COLO829 (cell line): Measurements from ENCODE around the gene ZNF174.

Experiments
- DNase-seq: peaks from one replicate; pipeline ENCODE4 v3.0.0; 2012; ENCODE audit warnings: low spot score

The ZNF174 gene

GRCh38 chr16:3400779-3401688 lies at the start of gene ZNF174, which contains the start of gene ZSCAN32:
ZNF174 (plus strand) TSS chr16:3401215; CDS start chr16:3402005, 790 bp downstream.
ZSCAN32 (minus strand) TSS chr16:3401004; CDS start chr16:3397557, 3,447 bp downstream.
- DNase-seq, result peak; percentile 99

DNA sequence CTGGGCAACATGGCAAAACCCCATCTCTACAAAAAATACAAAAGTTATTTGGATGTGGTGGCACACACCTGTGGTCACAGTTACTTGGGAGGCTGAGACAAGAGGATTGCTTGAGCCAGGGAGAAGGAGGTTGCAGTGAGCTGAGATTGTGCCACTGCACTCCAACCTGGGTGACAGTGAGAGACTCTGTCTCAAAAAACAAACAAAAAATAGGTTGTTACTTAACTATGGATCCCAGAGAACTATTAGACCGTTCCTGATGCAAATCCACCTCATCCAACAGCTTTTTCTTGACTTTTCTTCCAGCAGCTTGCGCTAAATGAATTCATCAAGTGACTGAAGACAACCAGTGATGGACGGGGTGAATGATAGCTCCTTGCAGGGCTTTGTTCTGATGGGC lies 45.4 kb upstream of the ZNF174 start, which contains the start of gene OR2C1:
Gene OR2C1 (plus strand): TSS at position 301 of the 400 bp plus-strand sequence. CDS start 52 bp downstream, at position 353.
- no peak for DNase-seq

DNA sequence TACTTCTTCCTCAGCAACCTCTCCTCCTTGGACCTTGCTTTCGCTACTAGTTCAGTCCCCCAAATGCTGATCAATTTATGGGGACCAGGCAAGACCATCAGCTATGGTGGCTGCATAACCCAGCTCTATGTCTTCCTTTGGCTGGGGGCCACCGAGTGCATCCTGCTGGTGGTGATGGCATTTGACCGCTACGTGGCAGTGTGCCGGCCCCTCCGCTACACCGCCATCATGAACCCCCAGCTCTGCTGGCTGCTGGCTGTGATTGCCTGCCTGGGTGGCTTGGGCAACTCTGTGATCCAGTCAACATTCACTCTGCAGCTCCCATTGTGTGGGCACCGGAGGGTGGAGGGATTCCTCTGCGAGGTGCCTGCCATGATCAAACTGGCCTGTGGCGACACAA lies 44.9 kb upstream of the ZNF174 start:
- no peak for DNase-seq

- DNase-seq, result no peak
Measured at GRCh38 chr16:3358871-3359270, 42.1 kb upstream of the ZNF174 start.

GRCh38 chr16:3362931-3363330 lies 38.1 kb upstream of the ZNF174 start:
- no peak for DNase-seq

- DNase-seq, result no peak
Measured at GRCh38 chr16:3363793-3364192, 37.2 kb upstream of the ZNF174 start.

GRCh38 chr16:3364774-3365427 lies 36.1 kb upstream of the ZNF174 start:
- peak; percentile 96 for DNase-seq

- DNase-seq, result no peak
Measured at GRCh38 chr16:3369073-3369472, 31.9 kb upstream of the ZNF174 start.

DNA sequence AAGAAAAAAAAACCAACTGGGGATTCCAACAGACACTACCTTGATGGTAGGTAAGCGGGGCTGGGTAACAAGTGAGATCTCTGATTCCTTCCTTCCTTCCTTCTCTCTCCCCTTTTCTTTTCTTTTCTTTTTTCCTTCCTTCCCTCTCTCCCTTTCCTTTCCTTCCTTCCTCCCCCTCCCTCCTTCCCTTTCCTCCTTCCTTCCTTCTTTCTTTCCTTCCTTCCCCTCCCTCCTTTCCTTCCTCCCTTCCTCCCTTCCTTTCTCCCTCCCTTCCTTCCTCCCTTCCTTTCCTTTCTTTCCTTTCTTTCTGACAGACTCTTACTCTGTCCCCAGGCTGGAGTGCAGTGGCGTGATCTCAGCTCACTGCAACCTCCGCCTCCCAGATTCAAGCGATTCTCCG lies 25.3 kb upstream of the ZNF174 start:
- DNase-seq, result no peak

DNA sequence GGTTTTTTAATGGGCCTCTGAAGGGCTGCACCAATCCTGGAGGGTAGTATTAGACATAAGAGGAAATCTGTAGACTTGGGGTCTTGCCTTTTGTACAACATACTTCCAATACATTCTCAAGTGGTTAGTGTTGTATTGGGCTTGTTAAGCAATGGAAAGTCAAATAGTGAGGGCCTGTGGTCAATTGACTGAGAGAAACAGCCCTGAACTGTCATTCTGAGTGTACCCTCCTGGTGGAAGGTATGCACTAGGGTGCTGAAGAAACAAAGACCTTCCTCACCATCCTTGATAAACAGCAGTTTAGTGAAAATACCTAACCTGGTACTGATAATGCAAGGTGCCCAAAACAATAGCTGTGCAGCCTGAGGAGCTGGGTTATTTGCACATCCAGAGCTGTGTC lies 23.1 kb upstream of the ZNF174 start:
- no peak for DNase-seq

- no peak for DNase-seq
Measured at GRCh38 chr16:3383045-3383448, 18.0 kb upstream of the ZNF174 start.

GRCh38 chr16:3388325-3388724 lies 12.7 kb upstream of the ZNF174 start:
- DNase-seq, result no peak

- no peak for DNase-seq
Measured at GRCh38 chr16:3389663-3390338, 11.2 kb upstream of the ZNF174 start.

- no peak for DNase-seq
Measured at GRCh38 chr16:3400446-3400778, 603 bp upstream of the ZNF174 start.

DNA sequence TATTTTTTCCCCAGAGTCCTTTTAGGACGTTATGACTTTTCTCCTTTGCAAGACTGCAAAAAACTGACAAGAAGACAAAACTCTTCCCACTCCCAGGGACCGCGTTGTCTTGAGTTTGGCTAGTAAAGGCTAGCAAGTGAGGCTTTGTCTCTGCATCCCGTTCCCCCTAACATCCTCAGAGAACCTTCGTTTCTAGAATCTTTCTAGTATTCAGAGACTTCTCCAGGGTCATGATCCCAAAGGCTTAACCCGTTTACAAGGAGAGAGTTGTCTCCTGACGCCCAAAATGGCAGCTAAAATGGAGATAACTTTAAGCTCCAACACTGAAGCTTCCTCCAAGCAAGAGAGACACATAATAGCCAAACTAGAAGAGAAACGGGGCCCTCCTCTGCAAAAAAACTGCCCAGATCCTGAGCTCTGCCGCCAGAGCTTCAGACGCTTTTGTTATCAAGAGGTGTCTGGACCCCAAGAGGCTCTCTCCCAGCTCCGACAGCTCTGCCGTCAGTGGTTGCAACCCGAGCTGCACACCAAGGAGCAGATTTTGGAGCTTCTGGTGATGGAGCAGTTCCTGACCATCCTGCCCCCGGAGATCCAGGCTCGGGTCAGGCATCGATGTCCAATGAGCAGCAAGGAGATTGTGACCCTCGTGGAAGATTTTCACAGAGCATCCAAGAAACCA lies 843 bp downstream of the ZNF174 start:
- no peak for DNase-seq

DNA sequence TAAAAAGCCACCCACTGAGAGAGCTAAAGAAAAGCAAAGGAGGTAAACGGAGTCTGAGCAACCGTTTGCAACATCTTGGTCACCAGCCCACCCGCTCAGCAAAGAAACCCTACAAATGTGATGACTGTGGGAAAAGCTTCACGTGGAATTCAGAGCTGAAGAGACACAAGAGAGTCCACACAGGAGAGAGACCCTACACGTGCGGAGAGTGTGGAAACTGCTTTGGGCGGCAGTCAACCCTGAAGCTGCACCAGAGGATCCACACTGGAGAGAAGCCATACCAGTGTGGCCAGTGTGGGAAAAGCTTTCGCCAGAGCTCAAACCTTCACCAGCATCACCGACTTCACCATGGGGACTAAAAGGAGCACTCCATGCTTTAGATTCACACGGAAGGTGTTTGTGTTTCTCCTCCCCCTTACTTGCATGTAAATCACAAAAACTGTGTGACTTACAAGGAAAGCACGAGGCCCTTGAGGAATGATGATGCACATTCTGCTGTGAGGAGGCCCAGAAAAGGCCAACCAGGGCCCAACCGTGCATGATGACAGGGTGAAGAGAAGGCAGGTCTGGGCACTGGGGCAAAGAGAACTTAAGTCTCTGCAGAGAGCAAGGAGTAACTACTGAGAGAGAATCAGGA lies 7.7 kb downstream of the ZNF174 start:
- DNase-seq, result no peak

- DNase-seq, result no peak
Measured at GRCh38 chr16:3413730-3414379, 12.8 kb downstream of the ZNF174 start.

GRCh38 chr16:3431779-3432219 lies 30.8 kb downstream of the ZNF174 start:
- peak; percentile 71 for DNase-seq

DNA sequence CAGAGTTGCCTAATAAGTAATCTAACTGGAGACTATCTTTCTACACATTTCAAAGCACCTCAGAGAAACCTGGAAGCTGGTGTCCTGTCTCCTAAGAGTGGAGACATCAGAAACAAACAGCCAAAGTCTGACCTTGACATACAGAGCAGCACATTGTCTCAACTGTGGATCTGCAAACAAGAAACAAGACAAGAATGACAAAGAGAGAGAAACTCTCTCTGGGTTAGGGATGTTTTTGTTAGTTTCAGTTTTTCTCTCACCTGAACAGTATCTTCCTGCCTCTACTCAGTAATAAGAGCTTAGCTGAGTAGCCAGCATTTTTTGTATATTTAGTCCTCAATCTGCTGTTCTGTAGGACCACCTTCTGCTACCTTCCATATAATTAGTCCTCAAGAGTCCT lies 33.4 kb downstream of the ZNF174 start:
- no peak for DNase-seq

DNA sequence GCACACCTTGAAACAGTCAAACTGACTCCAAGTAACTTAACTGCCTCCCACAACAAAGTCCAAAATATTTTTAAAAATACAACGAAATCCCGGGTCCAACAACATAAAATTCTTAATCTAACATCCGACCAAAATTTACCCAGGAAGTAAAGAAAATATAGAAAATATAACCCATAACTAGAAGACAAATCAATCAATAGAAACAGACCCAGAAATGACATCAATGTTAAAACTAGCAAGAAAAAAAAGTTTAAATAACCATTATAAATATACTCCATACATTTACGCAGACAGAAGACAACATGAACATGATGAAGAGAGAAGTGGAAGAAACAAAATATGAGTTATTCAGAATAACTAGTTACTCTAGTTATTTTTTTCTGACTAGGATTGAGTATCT lies 38.6 kb downstream of the ZNF174 start:
- DNase-seq, result no peak
